Large intestine (tissue), 3 donors: ENCODE data around the gene TAOK3. TPM values are rescaled to one million over a fixed set of nuclear protein-coding genes. Genes with fewer than 3 reads are reported as not detected.
"Not testable (repeated sequence)": the region's sequence is repeated elsewhere in the genome, so short reads cannot be mapped to it uniquely, and the experiment has no call there.

Experiments used
- DNase-seq, 2 donors: peaks; one replicate each; pipeline versions ENCODE4 v3.0.0 to v3.0.0-alpha.2; 2013
- H3K27ac ChIP-seq: one replicate; pipeline ENCODE4 v1.5.1; 2013; ENCODE audit warnings: low read length
- H3K27me3 ChIP-seq: 2 replicates; pipeline ENCODE4 v1.6.1; 2013; ENCODE audit warnings: low read length; ENCODE audit not compliant: control insufficient read depth, insufficient read depth
- H3K36me3 ChIP-seq: 2 replicates; pipeline ENCODE4 v1.6.1; 2013; ENCODE audit warnings: low read length; ENCODE audit not compliant: control insufficient read depth, insufficient read depth
- H3K4me1 ChIP-seq: one replicate; pipeline ENCODE4 v1.6.1; 2013; ENCODE audit warnings: low read length; ENCODE audit not compliant: control insufficient read depth, insufficient read depth
- H3K4me3 ChIP-seq: one replicate; pipeline ENCODE4 v1.5.1; 2013; ENCODE audit warnings: low read length
- H3K9me3 ChIP-seq: one replicate; pipeline ENCODE4 v1.6.1; 2013; ENCODE audit warnings: mild to moderate bottlenecking, low read depth, low read length, moderate library complexity; ENCODE audit not compliant: control insufficient read depth
- WGBS: methylation state at CpG from one replicate; pipeline ENCODE4 v1.1.5; 2013; ENCODE audit warnings: low lambda C conversion rate; ENCODE audit not compliant: insufficient coverage; 5-methylcytosine and 5-hydroxymethylcytosine counted together
- polyA plus RNA-seq: library from polyadenylated mRNA; unstranded; fragments of 120-200 nt; gene quantifications from one replicate; pipeline ENCODE4 v1.2.1, GENCODE V29; 2013

TAOK3 gene
- polyA plus RNA-seq, 1 donor: 44.7 TPM

GRCh38 chr12:118304093-118304492, 68.6 kb downstream of the TAOK3 start:
- WGBS: 68% methylated on average over 2 of the region's 4 CpGs
- H3K9me3 ChIP-seq: no peaks in the 10 kb centered on the region
- no peak overlapping the region for H3K4me3 ChIP-seq
- DNase-seq: no peak
- H3K27ac ChIP-seq: no peak overlapping the region
- H3K27me3 ChIP-seq: no peaks in the 10 kb centered on the region
- H3K36me3 ChIP-seq: no peaks in the 10 kb centered on the region
- no peaks in the 10 kb centered on the region for H3K4me1 ChIP-seq

- H3K27ac ChIP-seq: no peak overlapping the region
- no peaks in the 10 kb centered on the region for H3K4me1 ChIP-seq
- no peak overlapping the region for H3K4me3 ChIP-seq
- DNase-seq: no peak
- H3K36me3 ChIP-seq: no peaks in the 10 kb centered on the region
- no peaks in the 10 kb centered on the region for H3K27me3 ChIP-seq
- no peaks in the 10 kb centered on the region for H3K9me3 ChIP-seq
These were observed 70.7 kb downstream of the TAOK3 start for GRCh38 chr12:118302053-118302452.

GRCh38 chr12:118299791-118300460, 72.8 kb downstream of the TAOK3 start:
- Histone ChIP-seq H3K27me3 (no peaks in the 10 kb centered on the region), H3K4me3 (no peak overlapping the region), H3K36me3 (no peaks in the 10 kb centered on the region), H3K27ac (no peak overlapping the region), H3K4me1 (no peaks in the 10 kb centered on the region), H3K9me3 (no peaks in the 10 kb centered on the region)
- no peak for DNase-seq
- 69% methylated on average over 2 of the region's 5 CpGs for WGBS

GRCh38 chr12:118297284-118297683, 75.4 kb downstream of the TAOK3 start:
- no peak for DNase-seq
- H3K4me1 ChIP-seq: no peaks in the 10 kb centered on the region
- no peaks in the 10 kb centered on the region for H3K36me3 ChIP-seq
- H3K27ac ChIP-seq: no peak overlapping the region
- WGBS: 85% methylated on average over 2 of the region's 2 CpGs
- H3K27me3 ChIP-seq: no peaks in the 10 kb centered on the region
- H3K4me3 ChIP-seq: no peak overlapping the region
- no peaks in the 10 kb centered on the region for H3K9me3 ChIP-seq

- Histone ChIP-seq H3K27me3 (no peaks in the 10 kb centered on the region), H3K36me3 (no peaks in the 10 kb centered on the region), H3K9me3 (no peaks in the 10 kb centered on the region), H3K4me1 (no peaks in the 10 kb centered on the region), H3K27ac (no peak overlapping the region), H3K4me3 (no peak overlapping the region)
- DNase-seq: no peak
- no CpG with 5 or more reads among the region's 1 CpG for WGBS
These were observed 79.9 kb downstream of the TAOK3 start for GRCh38 chr12:118292836-118293235.

GRCh38 chr12:118290130-118290529, 82.6 kb downstream of the TAOK3 start:
- Histone ChIP-seq H3K9me3 (no peaks in the 10 kb centered on the region), H3K4me1 (no peaks in the 10 kb centered on the region), H3K36me3 (no peaks in the 10 kb centered on the region), H3K27me3 (no peaks in the 10 kb centered on the region), H3K4me3 (no peak overlapping the region), H3K27ac (no peak overlapping the region)
- WGBS: no CpG with 5 or more reads among the region's 3 CpGs
- DNase-seq: no peak

GRCh38 chr12:118288174-118288573, 84.5 kb downstream of the TAOK3 start:
- WGBS: no CpG with 5 or more reads among the region's 1 CpG
- Histone ChIP-seq H3K27ac (no peak overlapping the region), H3K4me1 (no peaks in the 10 kb centered on the region), H3K27me3 (no peaks in the 10 kb centered on the region), H3K36me3 (no peaks in the 10 kb centered on the region), H3K4me3 (no peak overlapping the region), H3K9me3 (no peaks in the 10 kb centered on the region)
- no peak for DNase-seq

- Histone ChIP-seq H3K27me3 (no peaks in the 10 kb centered on the region), H3K4me3 (no peak overlapping the region), H3K27ac (no peak overlapping the region), H3K4me1 (no peaks in the 10 kb centered on the region), H3K9me3 (no peaks in the 10 kb centered on the region), H3K36me3 (no peaks in the 10 kb centered on the region)
- DNase-seq: no peak
These were observed 85.0 kb downstream of the TAOK3 start for GRCh38 chr12:118287728-118288127.

GRCh38 chr12:118282767-118283166, 89.9 kb downstream of the TAOK3 start:
- Histone ChIP-seq H3K4me1 (no peaks in the 10 kb centered on the region), H3K27ac (no peak overlapping the region), H3K36me3 (peaks cover 2% of the 10 kb centered on the region), H3K9me3 (no peaks in the 10 kb centered on the region), H3K27me3 (no peaks in the 10 kb centered on the region), H3K4me3 (no peak overlapping the region)
- WGBS: no CpG with 5 or more reads among the region's 3 CpGs
- DNase-seq: no peak

- H3K27me3 ChIP-seq, H3K4me3 ChIP-seq, H3K9me3 ChIP-seq, H3K4me1 ChIP-seq, DNase-seq, H3K36me3 ChIP-seq, H3K27ac ChIP-seq: not testable (repeated sequence)
- no CpG with 5 or more reads among the region's 1 CpG for WGBS
These were observed 94.4 kb downstream of the TAOK3 start for GRCh38 chr12:118278288-118278687.

GRCh38 chr12:118274066-118274465, 98.6 kb downstream of the TAOK3 start:
- H3K4me1 ChIP-seq: no peaks in the 10 kb centered on the region

More at GRCh38 chr12:118274066-118274465, 98.6 kb downstream of the TAOK3 start:
- H3K4me3 ChIP-seq: no peak overlapping the region
- DNase-seq: no peak
- no peak overlapping the region for H3K27ac ChIP-seq
- H3K36me3 ChIP-seq: no peaks in the 10 kb centered on the region
- no peaks in the 10 kb centered on the region for H3K9me3 ChIP-seq
- 100% methylated on average over 2 of the region's 4 CpGs for WGBS
- no peaks in the 10 kb centered on the region for H3K27me3 ChIP-seq
